Body of pancreas (tissue), 4 donors: ENCODE results near the gene KATNAL1.

ENCODE experiments used
- POLR2A ChIP-seq, 3 donors: fragments of 450-650 bp; IDR thresholded peaks; one replicate each; pipeline ENCODE4 v1.6.1; 2016; ENCODE audit warnings: antibody characterized with exemption in 3 of 3, mild to moderate bottlenecking in 2 of 3
- TF ChIP-seq, protein P1 (sequence below), 7 experiments: fragments of 450-650 bp in 4 of 7; fragments of 200-600 bp in 3 of 7; sonication (generic) in 3 of 7; IDR thresholded peaks; one replicate each; pipeline ENCODE4 v1.5.1; 2016 to 2019; ENCODE audit warnings: antibody characterized with exemption in 7 of 7

DNA sequence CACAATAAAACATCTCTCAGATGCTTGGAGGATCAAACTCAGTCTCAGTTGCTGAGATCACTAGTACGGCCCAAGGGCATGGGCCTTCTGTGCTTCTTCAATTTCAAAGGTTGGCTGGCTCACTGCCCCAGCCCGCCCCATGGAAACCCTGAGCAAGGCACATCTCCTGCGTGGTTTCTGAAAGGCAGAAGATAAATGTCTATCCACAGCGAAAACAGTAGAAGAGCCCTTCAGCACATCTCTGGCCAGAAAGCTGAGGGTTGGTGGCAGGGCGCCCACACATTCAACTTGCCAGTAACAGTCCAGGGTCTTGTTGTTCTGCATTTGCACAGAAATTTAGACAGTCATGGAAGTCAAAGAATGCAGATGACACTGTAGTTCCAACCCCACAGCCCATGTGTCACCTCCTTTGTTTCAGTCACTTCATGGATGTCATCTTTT lies 24.0 kb upstream of the KATNAL1 start:
- TF ChIP-seq, protein P1, sequence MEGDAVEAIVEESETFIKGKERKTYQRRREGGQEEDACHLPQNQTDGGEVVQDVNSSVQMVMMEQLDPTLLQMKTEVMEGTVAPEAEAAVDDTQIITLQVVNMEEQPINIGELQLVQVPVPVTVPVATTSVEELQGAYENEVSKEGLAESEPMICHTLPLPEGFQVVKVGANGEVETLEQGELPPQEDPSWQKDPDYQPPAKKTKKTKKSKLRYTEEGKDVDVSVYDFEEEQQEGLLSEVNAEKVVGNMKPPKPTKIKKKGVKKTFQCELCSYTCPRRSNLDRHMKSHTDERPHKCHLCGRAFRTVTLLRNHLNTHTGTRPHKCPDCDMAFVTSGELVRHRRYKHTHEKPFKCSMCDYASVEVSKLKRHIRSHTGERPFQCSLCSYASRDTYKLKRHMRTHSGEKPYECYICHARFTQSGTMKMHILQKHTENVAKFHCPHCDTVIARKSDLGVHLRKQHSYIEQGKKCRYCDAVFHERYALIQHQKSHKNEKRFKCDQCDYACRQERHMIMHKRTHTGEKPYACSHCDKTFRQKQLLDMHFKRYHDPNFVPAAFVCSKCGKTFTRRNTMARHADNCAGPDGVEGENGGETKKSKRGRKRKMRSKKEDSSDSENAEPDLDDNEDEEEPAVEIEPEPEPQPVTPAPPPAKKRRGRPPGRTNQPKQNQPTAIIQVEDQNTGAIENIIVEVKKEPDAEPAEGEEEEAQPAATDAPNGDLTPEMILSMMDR (IDR thresholded peaks at IDR 0.05) = no peak
- no peak for TF ChIP-seq POLR2A (IDR thresholded peaks at IDR 0.05)
